GM19463 (cell line): ENCODE measurements around the gene ZBTB21.

ENCODE experiments used
- ATAC-seq: cut with Tn5 transposase; IDR thresholded peaks from one replicate; pipeline ENCODE4 v1.9.1; 2021; ENCODE audit warnings: mild to moderate bottlenecking, moderate library complexity; ENCODE audit not compliant: unreplicated experiment

ZBTB21 gene

GRCh38 chr21:42021371-42022090, 11.4 kb upstream of the ZBTB21 start:
- ATAC-seq: no peak

- no peak for ATAC-seq
Measured at GRCh38 chr21:42019706-42020105, 9.5 kb upstream of the ZBTB21 start.

- ATAC-seq: no peak
Measured at GRCh38 chr21:42019101-42019605, 9.0 kb upstream of the ZBTB21 start.

GRCh38 chr21:42017022-42017421, 6.9 kb upstream of the ZBTB21 start:
- ATAC-seq: no peak

- ATAC-seq: no peak
Measured at GRCh38 chr21:42016364-42016985, 6.3 kb upstream of the ZBTB21 start.

- no peak for ATAC-seq
Measured at GRCh38 chr21:42013931-42014330, 3.8 kb upstream of the ZBTB21 start.

- no peak for ATAC-seq
Measured at GRCh38 chr21:42013376-42013775, 3.2 kb upstream of the ZBTB21 start.

GRCh38 chr21:42012763-42013329, 2.7 kb upstream of the ZBTB21 start:
- ATAC-seq: no peak

GRCh38 chr21:42012344-42012743, 2.2 kb upstream of the ZBTB21 start:
- no peak for ATAC-seq

GRCh38 chr21:42010507-42011495, 641 bp upstream of the ZBTB21 start:
- ATAC-seq: peak; percentile 10

- ATAC-seq: peak; percentile 10
Measured at GRCh38 chr21:42009018-42009830, 936 bp downstream of the ZBTB21 start.

- ATAC-seq: no peak
Measured at GRCh38 chr21:42007356-42007940, 2.7 kb downstream of the ZBTB21 start.

- no peak for ATAC-seq
Measured at GRCh38 chr21:42006765-42007164, 3.4 kb downstream of the ZBTB21 start.

GRCh38 chr21:42004406-42005199, 5.6 kb downstream of the ZBTB21 start:
- ATAC-seq: no peak

- peak; percentile 18 for ATAC-seq
Measured at GRCh38 chr21:42003051-42003461, 7.1 kb downstream of the ZBTB21 start.

GRCh38 chr21:42002421-42002958, 7.7 kb downstream of the ZBTB21 start:
- ATAC-seq: peak; percentile 87

- no peak for ATAC-seq
Measured at GRCh38 chr21:42001781-42002180, 8.4 kb downstream of the ZBTB21 start.

- ATAC-seq: no peak
Measured at GRCh38 chr21:42000908-42001307, 9.3 kb downstream of the ZBTB21 start.

GRCh38 chr21:41997657-41998056, 12.5 kb downstream of the ZBTB21 start:
- no peak for ATAC-seq
